Measurements from ENCODE around the gene ZNF322.

- TF ChIP-seq GABPA (IDR thresholded peaks at IDR 0.05 in 1 of 2, conservative IDR thresholded peaks at IDR 0.05 in 1 of 2) (no peak), CTCF (IDR thresholded peaks at IDR 0.05; ENCODE audit: low read depth, low read length, missing input control) (no peak), MAX (IDR thresholded peaks at IDR 0.05) (no peak), RAD21 (IDR thresholded peaks at IDR 0.05) (no peak)
Observed at GRCh38 chr6:26604797-26605196, 54.7 kb downstream of the ZNF322 start.

All from liver (tissue), 3 donors.